Activated CD4-positive, alpha-beta T cell treated with anti-CD3 and anti-CD28 coated beads, Interleukin-2, amount 50 U/mL, for 24 hours (primary cell): ENCODE measurements around the gene STRIT1.
"Not testable (repeated sequence)": the region's sequence is repeated elsewhere in the genome, so short reads cannot be mapped to it uniquely, and the experiment has no call there.

ENCODE experiments used
- DNase-seq, 2 donors: peaks; one replicate each; pipeline ENCODE4 v3.0.0-alpha.2; 2020; ENCODE audit warnings: low read depth in 1 of 2, low spot score in 1 of 2

STRIT1 gene

DNA sequence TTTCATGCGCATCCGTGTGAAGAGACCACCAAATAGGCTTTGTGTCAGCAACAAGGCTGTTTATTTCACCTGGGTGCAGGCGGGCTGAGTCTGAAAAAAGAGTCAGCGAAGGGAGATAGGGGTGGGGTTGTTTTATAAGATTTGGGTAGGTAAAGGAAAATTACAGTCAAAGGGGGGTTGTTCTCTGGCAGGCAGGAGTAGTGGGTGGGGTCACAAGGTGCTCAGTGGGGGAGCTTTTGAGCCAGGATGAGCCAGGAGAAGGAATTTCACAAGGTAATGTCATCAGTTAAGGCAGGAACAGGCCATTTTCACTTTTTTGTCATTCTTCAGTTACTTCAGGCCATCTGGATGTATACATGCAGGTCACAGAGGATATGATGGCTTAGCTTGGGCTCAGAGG lies 19.0 kb downstream of the STRIT1 start:
- DNase-seq, result not testable (repeated sequence)

DNA sequence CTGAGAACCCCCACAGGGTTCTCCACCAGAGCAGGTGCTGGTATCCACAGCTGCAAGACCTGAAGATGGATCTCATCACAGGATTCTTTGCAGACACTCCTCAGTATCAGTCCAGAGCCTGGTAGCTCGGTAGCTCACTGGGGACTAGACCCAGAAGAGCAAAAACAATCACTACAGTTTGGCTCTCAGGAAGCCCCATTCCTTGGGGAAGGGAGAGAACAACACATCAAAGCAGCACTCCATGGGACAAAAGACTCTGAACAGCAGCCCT lies 22.2 kb downstream of the STRIT1 start:
- DNase-seq, result no peak

DNA sequence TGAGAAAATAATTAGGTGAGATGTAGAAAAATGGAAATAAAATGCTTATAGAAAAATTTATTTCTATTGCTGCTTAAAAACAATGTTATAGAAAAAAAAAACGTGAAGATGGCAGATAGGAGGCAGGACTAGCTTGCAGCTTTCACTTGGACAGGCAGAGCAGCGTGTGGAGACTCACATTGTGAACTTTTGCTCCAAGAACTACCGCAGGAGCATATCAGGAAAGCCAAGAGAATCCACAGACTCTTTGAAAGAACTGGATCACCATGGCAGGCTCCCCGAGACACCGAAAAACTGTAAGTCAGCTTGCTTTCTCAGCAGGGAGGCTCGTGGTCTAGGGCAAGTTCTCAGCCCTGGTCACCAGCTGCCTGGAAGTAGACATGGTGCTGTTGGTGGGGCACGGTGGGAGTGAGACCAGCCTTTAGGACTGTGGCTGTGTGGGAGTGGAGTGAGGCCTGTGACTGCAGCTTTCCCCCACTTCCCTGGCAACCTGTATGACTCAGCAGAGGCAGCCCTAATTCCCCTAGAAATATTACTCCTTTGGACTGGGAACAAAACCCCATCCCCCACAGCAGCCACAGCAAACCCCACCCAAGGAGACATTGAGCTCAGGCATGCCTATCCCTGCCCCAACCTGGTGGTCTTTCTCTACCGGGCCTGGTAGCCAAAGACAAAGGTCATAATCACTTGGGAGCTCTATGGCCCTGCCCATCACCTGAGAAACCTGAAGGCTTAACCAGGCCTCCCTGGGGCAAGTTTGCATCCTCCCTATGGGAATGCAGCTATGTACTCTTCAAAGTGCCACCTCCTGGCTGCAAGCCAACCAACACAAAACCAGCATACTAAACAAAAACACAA lies 22.8 kb downstream of the STRIT1 start:
- no peak for DNase-seq

DNA sequence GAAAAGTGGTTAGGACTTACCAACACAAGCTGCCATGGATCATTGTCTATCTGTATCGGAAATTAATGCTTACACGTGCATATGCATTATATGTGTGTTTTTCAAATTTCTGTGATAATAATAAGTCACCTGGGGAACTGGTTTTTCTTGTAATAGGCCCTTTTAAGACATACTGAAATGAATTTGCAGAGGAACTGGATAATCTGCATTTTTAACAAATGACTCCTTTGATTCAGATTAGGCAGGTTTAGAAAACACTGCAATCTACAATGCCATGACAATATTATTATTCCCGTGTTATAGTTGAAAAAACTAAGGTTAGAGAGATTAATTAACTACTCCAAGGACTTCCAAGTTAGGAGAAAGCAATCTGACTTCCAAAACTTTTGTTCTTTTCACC lies 23.4 kb downstream of the STRIT1 start:
- no peak for DNase-seq

DNA sequence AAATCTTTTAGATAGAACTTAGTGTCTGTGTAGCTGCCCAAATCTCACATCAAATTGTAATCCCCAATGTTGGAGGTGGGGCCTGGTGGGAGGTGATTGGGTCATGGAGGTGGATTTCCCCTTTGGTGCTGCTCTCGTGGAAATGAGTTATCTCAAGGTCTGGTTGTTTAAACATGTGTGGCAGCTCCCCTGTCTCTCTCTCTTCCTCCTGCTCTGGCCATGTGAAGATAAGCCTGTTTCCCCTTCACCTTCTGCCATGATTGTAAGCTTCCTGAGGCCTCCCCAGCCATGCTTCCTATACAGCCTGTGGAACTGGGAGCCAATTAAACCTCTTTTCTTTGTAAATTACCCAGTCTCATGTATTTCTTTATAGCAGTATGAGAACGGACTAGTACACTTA lies 30.6 kb downstream of the STRIT1 start:
- DNase-seq, result not testable (repeated sequence)

DNA sequence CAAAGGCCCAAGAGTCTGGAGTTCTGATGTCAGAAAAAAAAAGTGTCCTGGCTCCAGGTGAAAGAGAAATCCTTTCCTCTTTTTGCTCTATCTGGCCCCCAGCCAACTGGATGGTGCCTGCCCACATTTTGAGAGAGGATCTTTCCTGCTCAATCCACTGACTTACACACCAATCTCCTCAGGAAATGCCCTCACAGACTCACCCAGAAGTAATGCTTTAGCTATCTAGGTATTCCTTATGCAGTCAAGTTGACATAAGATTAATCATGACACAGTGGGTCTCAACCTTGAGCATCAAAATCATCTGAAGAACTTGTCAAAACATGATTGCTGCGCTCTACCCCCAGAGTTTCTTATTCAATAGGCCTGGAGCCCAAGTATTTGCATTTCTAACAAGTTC lies 31.2 kb downstream of the STRIT1 start:
- DNase-seq, result no peak

DNA sequence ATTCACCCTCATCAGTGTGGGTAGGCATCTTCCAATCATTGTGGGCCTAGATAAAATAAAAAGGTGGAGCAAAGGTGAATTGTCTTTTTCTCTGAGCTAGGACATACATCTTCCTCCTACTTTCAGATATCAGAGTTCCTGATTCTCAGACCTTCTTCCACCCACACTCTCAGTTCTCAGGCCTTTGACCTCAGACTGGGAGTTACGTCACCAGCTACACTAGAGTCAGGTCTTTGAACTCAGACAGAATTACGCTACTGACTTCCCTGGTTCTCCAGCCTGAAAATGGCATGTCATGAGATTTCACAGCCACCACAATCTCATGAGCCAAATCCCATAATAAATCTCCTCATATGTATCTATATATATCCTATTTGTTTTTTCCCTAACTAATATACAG lies 39.0 kb downstream of the STRIT1 start:
- no peak for DNase-seq

DNA sequence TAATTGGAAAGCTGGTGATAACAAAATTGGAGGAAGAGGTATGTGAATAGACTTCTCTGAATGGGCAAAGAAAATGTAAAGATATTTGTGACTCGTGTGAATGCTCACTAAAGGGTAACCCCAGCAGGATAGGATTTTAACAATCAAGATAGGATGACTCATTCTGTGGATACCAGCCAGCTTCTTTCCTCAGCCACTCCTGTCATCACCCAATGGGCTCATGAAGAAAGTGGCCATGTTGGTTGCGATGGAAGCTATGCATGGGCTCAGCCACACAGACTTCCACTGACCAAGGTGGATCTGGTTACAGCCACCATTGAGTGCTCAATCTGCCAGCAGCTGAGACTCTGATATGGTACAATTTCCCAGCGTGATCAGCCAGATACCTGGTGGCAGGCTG lies 40.9 kb downstream of the STRIT1 start:
- no peak for DNase-seq

DNA sequence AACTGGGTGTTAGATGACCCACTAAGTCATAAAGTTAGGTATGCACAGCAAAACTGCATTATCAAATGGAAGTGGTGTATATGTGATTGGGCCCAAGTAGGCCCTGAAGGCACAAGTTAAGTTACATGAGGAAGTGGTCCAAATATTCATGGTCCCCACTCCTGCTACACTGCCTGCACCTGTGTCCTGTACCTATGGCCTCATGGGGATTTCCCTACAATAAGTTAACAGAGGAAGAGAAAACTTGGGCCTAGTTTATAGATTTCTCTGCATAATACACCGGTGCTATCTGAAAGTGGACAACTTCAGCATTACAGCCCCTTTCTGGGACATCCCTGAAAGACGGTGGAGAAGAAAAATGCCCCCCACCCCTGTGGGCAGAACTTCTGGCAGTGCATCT lies 41.5 kb downstream of the STRIT1 start:
- no peak for DNase-seq

DNA sequence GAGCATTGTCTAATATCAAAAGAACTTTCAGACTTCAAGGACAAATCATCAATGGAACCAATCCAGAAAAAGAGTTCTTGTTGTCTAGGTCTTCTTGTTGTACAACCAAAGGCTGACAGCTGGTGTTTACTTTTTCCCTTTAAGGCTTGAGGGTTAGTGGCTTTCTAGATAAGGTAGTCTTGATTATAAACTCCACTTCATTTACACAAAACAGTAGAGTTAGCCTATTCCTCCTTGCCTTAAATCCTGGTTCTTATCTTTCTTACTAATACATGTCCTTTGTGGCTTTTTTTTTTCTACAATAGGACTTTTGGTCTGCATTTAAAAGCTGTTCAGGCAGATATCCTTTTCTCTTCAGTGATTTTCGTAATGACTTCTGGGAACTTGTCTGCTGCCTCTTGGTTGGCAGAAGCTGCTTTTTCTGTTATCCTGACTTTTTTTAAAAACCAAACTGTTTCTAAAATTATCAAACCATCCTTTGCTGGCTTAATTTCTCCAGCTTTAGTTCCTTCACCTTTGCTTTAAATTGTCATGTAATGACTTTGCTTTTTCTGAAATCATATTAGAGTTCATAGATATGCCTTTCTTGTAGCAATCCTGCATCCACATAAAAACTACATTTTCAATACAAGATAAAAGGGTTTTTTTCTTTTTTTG lies 44.8 kb downstream of the STRIT1 start:
- DNase-seq, result no peak

DNA sequence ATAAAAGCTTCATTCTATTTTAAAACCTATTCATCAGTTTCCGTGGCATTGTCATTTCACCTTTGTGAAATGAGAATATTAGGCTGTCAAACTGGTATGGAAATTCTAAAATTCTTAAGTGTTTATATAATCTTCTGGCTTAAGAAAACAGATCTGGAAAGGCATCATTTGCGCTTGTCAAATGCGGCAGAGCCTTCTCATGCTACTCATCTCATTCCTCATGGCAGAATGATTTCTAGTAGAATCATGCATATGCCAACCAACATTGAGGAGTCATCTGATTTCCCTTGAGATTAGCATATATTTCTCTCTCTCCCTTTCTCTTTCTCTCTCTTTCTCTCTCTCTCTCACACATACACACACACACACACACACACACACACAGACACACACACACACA lies 48.8 kb downstream of the STRIT1 start:
- DNase-seq, result no peak

DNA sequence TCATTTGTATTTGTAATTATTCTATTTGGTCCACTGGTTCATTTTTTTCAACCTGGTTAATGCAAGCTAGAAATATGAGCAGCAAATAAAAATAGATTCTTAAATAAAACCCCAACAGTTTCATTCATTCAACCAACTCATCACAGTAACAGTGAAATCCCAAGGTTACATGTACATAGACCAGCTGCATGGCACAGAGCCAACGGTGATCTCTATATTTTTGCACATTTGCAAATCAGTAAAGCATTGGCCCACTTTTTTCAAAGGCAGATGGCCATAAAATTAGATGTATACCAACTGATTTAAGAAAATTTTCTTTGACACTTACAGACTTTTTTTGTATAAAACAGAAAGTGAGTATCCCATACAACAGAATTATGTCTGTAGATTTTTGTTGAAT lies 49.3 kb downstream of the STRIT1 start:
- DNase-seq, result no peak

DNA sequence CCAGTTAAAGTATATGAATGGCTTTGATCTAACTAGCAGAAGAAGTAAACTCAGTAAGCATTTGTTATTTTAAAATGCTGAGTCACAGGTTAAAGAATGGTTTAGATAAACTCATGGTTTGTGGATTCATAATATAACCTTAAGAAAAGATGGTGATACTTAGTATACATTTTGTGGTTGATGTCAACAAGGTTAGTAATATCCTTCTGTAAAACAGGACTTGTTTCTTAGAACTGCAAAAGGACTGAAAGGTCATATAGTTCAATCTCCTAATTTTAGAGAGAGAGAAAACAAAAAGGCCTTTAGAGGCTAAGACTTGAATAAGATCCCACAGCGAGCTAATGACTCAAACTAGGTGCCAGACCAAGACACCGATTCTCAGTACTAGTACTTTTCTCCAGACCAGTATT lies 50.0 kb downstream of the STRIT1 start:
- no peak for DNase-seq

DNA sequence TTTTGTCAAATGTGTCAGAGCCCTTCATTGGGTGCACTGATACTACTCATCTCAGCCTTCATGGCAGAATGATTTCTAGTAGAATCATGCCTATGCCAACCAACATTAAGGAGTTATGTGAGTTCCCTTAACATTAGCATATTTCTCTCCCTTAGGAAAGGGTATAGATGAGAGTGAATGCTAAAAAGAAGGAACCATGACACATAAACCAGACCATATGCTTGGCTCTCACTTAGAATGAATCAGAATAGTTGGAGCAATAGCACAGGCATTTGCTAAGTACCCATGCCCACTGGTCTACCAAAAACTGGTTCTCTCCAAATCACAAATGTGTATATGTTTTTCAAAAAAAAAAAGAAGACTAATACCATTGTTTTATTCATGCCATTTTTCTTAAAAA lies 51.1 kb downstream of the STRIT1 start:
- DNase-seq, result no peak

DNA sequence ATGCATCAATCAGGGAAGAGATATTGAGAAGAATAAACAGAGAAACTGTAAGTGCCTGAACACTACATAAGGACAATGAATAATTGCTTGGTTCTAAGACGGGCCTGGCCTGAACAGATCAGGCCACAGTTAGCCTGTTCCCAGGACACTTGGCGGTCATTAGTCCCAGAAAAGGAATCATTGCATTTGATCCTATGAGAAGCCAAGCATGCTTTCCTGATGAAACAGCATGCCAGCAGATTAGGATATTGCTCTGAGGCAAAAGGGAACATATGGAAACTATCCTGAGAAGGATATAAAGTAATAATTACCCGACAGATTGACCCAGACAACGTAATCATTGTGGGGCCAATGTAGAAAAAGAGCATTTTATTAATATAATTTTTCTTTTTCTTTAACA lies 51.9 kb downstream of the STRIT1 start:
- no peak for DNase-seq
